Measurements from ENCODE around the gene CELF2. TPM values are rescaled to one million over a fixed set of nuclear protein-coding genes. Genes with fewer than 3 reads are reported as not detected.

Gene CELF2
- total RNA-seq, 1 donor from 2014 or later, result 27.5 TPM

GRCh38 chr10:11386044-11386443, 368.4 kb downstream of the CELF2 start:
- TF ChIP-seq, protein P1, sequence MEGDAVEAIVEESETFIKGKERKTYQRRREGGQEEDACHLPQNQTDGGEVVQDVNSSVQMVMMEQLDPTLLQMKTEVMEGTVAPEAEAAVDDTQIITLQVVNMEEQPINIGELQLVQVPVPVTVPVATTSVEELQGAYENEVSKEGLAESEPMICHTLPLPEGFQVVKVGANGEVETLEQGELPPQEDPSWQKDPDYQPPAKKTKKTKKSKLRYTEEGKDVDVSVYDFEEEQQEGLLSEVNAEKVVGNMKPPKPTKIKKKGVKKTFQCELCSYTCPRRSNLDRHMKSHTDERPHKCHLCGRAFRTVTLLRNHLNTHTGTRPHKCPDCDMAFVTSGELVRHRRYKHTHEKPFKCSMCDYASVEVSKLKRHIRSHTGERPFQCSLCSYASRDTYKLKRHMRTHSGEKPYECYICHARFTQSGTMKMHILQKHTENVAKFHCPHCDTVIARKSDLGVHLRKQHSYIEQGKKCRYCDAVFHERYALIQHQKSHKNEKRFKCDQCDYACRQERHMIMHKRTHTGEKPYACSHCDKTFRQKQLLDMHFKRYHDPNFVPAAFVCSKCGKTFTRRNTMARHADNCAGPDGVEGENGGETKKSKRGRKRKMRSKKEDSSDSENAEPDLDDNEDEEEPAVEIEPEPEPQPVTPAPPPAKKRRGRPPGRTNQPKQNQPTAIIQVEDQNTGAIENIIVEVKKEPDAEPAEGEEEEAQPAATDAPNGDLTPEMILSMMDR (IDR thresholded peaks at IDR 0.05; ENCODE audit: unreplicated experiment), result no peak
- Mint-ChIP-seq H3K27me3 (ENCODE audit: unreplicated experiment) (peaks cover 7% of the 10 kb centered on the region), H3K36me3 (ENCODE audit: low read depth, unreplicated experiment) (no peaks in the 10 kb centered on the region), H3K4me3 (ENCODE audit: unreplicated experiment) (no peak overlapping the region), H3K4me1 (ENCODE audit: unreplicated experiment) (no peaks in the 10 kb centered on the region), H3K27ac (ENCODE audit: unreplicated experiment) (no peak overlapping the region), H3K9me3 (ENCODE audit: unreplicated experiment) (no peaks in the 10 kb centered on the region)
- DNase-seq (ENCODE audit: low spot score), result no peak
